ENCODE data around the gene STAG3. TPM values are rescaled to one million over a fixed set of nuclear protein-coding genes. Genes with fewer than 3 reads are reported as not detected.

STAG3 gene
- total and polyA plus RNA-seq, 2 donors (not counting 1 experiment from before 2014, with no cell fraction given), result 24.8 to 33.4 TPM

GRCh38 chr7:100148559-100149328, 29.0 kb upstream of the STAG3 start, which contains the start of gene LAMTOR4:
Gene LAMTOR4 (plus strand): TSS chr7:100148918. CDS start chr7:100148973, 55 bp downstream.
- CTCF ChIA-PET, result interaction anchor here (1.0 to 3.5 kb wide), 7 partner anchors 9 to 259 kb away, joined by 3 to 27 read pairs (median 4); partner anchors contain the start of genes GPC2, MCM7, STAG3 and TRAPPC14
- H3K27ac Mint-ChIP-seq, result peak within 1 kb of the TSS; percentile 95
- peak within 1 kb of the TSS; percentile 99 for H3K9ac ChIP-seq (ENCODE audit: low read length)
- peak within 1 kb of the TSS; percentile 82 to 97 for H3K27ac ChIP-seq (ENCODE audit: low read length in 2 of 2)
- H3K9me3 Mint-ChIP-seq (ENCODE audit: insufficient read depth), result no peaks in the 10 kb centered on the region
- DNase-seq, result peak; percentile 99
- under 1% methylated on average over 31 of the region's 46 CpGs for WGBS (ENCODE audit: insufficient coverage)
- no peaks in the 10 kb centered on the region for H3K27me3 Mint-ChIP-seq
- intact Hi-C loops (cut with micrococcal nuclease), result loop anchor here (1.0 to 5.0 kb wide), 8 partner anchors 10 to 280 kb away; partner anchors contain the start of genes AP4M1, GPC2, MCM7 and STAG3
- H3K27me3 ChIP-seq (replicated peaks in 1 of 4; ENCODE audit: control extremely low read depth in 1 of 4, control insufficient read depth in 3 of 4, insufficient read depth in 4 of 4, low read length in 3 of 4), result no peaks in the 10 kb centered on the region
- no peaks in the 10 kb centered on the region for H3K9me3 ChIP-seq (ENCODE audit: control extremely low read depth in 1 of 3, control insufficient read depth in 2 of 3, insufficient read depth in 1 of 3, low read length in 2 of 3)
- peaks cover 31 to 43% of the 10 kb centered on the region in 2 donors for H3K4me1 ChIP-seq (ENCODE audit: control insufficient read depth in 2 of 2, insufficient read depth in 2 of 2, low read length in 2 of 2)
- no peak for TF ChIP-seq CTCF (IDR thresholded peaks at IDR 0.05)
- no peak for TF ChIP-seq EZH2 (IDR thresholded peaks at IDR 0.05; ENCODE audit: borderline replicate concordance, insufficient read depth, low read depth, low read length, poor library complexity, severe bottlenecking)
- H3K4me1 Mint-ChIP-seq, result peaks cover 34% of the 10 kb centered on the region
- peaks cover 0 to 16% of the 10 kb centered on the region in 2 experiments for H3K36me3 ChIP-seq (replicated peaks in 1 of 2; ENCODE audit: control extremely low read depth in 1 of 2, control insufficient read depth in 1 of 2, extremely low read depth in 1 of 2, insufficient read depth in 2 of 2, low read length in 1 of 2)
- peak within 1 kb of the TSS; percentile 98 for H2AFZ ChIP-seq (ENCODE audit: insufficient read depth, low read depth, low read length, poor library complexity, severe bottlenecking)
- peak; percentile 97 for ATAC-seq (ENCODE audit: low read depth)
- POLR2A ChIA-PET, result interaction anchor here (0.6 to 2.5 kb wide), 17 partner anchors 9 to 436 kb away, joined by 3 to 16 read pairs (median 5); partner anchors contain the start of genes AP4M1, GAL3ST4, GPC2 and MEPCE
- peaks cover 47% of the 10 kb centered on the region for H3K79me2 ChIP-seq (ENCODE audit: control insufficient read depth, insufficient read depth, low read length)
- H3K4me2 ChIP-seq (replicated peaks; ENCODE audit: low read depth, low read length, poor library complexity, severe bottlenecking), result peak within 1 kb of the TSS; percentile 97
- no peaks in the 10 kb centered on the region for H4K20me1 ChIP-seq (ENCODE audit: control insufficient read depth, insufficient read depth, low read length, poor library complexity, severe bottlenecking)
- H3K4me3 ChIP-seq (ENCODE audit: control extremely low read depth in 1 of 5, extremely low read depth in 1 of 5, insufficient read depth in 1 of 5, low read depth in 2 of 5, low read length in 4 of 5), result peak within 1 kb of the TSS; percentile 65 to 98 (median 75)
- peak within 1 kb of the TSS; percentile 88 for H3K4me3 Mint-ChIP-seq
